ENCODE data around the gene OR2Z1. TPM values are rescaled to one million over a fixed set of nuclear protein-coding genes. Genes with fewer than 3 reads are reported as not detected.
"Not testable (repeated sequence)": the region's sequence is repeated elsewhere in the genome, so short reads cannot be mapped to it uniquely, and the experiment has no call there.

Gene OR2Z1
- total RNA-seq, 1 experiment from 2014 or later, result not detected

GRCh38 chr19:8705742-8706141 is 15.7 kb upstream of the OR2Z1 start:
- DNase-seq (ENCODE audit: low read depth, low spot score) (no peak), ATAC-seq (no peak)
- no peaks in the 10 kb centered on the region for H3K9me3 ChIP-seq (ENCODE audit: control insufficient read depth in 1 of 2, insufficient read depth in 1 of 2, low read depth in 1 of 2, low read length in 2 of 2)
- ChIA-PET POLR2A (no interaction called here), RAD21 (ENCODE audit: low non-redundant PET in 1 of 2, low total read pairs in 2 of 2, uncharacterized antibody in 2 of 2, unreplicated experiment in 2 of 2) (no interaction called here), CTCF (no interaction called here)
- H2AFZ ChIP-seq (ENCODE audit: low read depth, low read length, poor library complexity, severe bottlenecking), result no peak overlapping the region
- no peaks in the 10 kb centered on the region for H3K36me3 ChIP-seq (ENCODE audit: control insufficient read depth in 1 of 2, insufficient read depth in 2 of 2, low read length in 2 of 2)
- no peaks in the 10 kb centered on the region for H3K4me1 ChIP-seq (ENCODE audit: control insufficient read depth in 1 of 2, insufficient read depth in 2 of 2, low read length in 2 of 2)
- no peak overlapping the region for H3K9ac ChIP-seq (ENCODE audit: low read length)
- no peaks in the 10 kb centered on the region for H3K79me2 ChIP-seq (ENCODE audit: insufficient read depth, low read length)
- no peak overlapping the region for H3K4me2 ChIP-seq (ENCODE audit: low read length)
- H3K27me3 ChIP-seq (ENCODE audit: insufficient read depth, low read length), result no peaks in the 10 kb centered on the region
- BruUV-seq (replicated peaks), result no TSS peak
- intact Hi-C loops (cut with micrococcal nuclease), result no loop called here
- no peak overlapping the region for H3K4me3 ChIP-seq (replicated peaks in 1 of 2; ENCODE audit: low read depth in 1 of 2, low read length in 2 of 2)
- H4K20me1 ChIP-seq (ENCODE audit: insufficient read depth), result no peaks in the 10 kb centered on the region
- H3K9me2 ChIP-seq (ENCODE audit: insufficient read depth), result no peaks in the 10 kb centered on the region
- TF ChIP-seq CBX3 (IDR thresholded peaks at IDR 0.05; ENCODE audit: low read depth), result no peak
- no peak for TF ChIP-seq ATF3 (IDR thresholded peaks at IDR 0.05)
- TF ChIP-seq ELF1 (IDR thresholded peaks at IDR 0.05; ENCODE audit: borderline replicate concordance, low read depth), result no peak
- no peak for TF ChIP-seq MAX (IDR thresholded peaks at IDR 0.05)
- TF ChIP-seq ZBTB33 (IDR thresholded peaks at IDR 0.05; ENCODE audit: extremely low read depth, insufficient replicate concordance, low read length), result no peak
- no peak for TF ChIP-seq SIN3A (IDR thresholded peaks at IDR 0.05; ENCODE audit: low read depth)
- no peak for TF ChIP-seq JUND (IDR thresholded peaks at IDR 0.05)
- TF ChIP-seq YY1 (IDR thresholded peaks at IDR 0.05; ENCODE audit: extremely low read depth, insufficient replicate concordance, low read depth, low read length), result no peak
- TF ChIP-seq POLR2AphosphoS5 (IDR thresholded peaks at IDR 0.05; ENCODE audit: low read depth, low read length), result no peak
- no peak for TF ChIP-seq ZFX (IDR thresholded peaks at IDR 0.05)
- no peak overlapping the region for H3K27ac ChIP-seq (ENCODE audit: low read depth, low read length)

- BruUV-seq (replicated peaks); intact Hi-C loops (cut with micrococcal nuclease); H2AFZ ChIP-seq (ENCODE audit: low read depth, low read length, poor library complexity, severe bottlenecking); CTCF ChIA-PET; H3K27me3 ChIP-seq (ENCODE audit: insufficient read depth, low read length); H4K20me1 ChIP-seq (ENCODE audit: insufficient read depth); H3K27ac ChIP-seq (ENCODE audit: low read depth, low read length); RAD21 ChIA-PET (ENCODE audit: low non-redundant PET in 1 of 2, low total read pairs in 2 of 2, uncharacterized antibody in 2 of 2, unreplicated experiment in 2 of 2); H3K9ac ChIP-seq (ENCODE audit: low read length); H3K36me3 ChIP-seq (ENCODE audit: control insufficient read depth in 1 of 2, insufficient read depth in 2 of 2, low read length in 2 of 2); ATAC-seq; H3K9me2 ChIP-seq (ENCODE audit: insufficient read depth); H3K4me1 ChIP-seq (ENCODE audit: control insufficient read depth in 1 of 2, insufficient read depth in 2 of 2, low read length in 2 of 2); H3K9me3 ChIP-seq (ENCODE audit: control insufficient read depth in 1 of 2, insufficient read depth in 1 of 2, low read depth in 1 of 2, low read length in 2 of 2); DNase-seq (ENCODE audit: low read depth, low spot score); POLR2A ChIA-PET; H3K4me3 ChIP-seq (replicated peaks in 1 of 2; ENCODE audit: low read depth in 1 of 2, low read length in 2 of 2); H3K4me2 ChIP-seq (ENCODE audit: low read length); H3K79me2 ChIP-seq (ENCODE audit: insufficient read depth, low read length): not testable (repeated sequence)
Measured at GRCh38 chr19:8710337-8710736, 11.1 kb upstream of the OR2Z1 start.

All from HCT116 (cell line).